HG03045 (cell line): ENCODE data around the gene COL4A2.

Experiments used
- ATAC-seq: cut with Tn5 transposase; IDR thresholded peaks from one replicate; pipeline ENCODE4 v1.9.1; 2021; ENCODE audit warnings: mild to moderate bottlenecking, moderate library complexity; ENCODE audit not compliant: unreplicated experiment

Gene COL4A2

GRCh38 chr13:110466266-110466915, 159.3 kb downstream of the COL4A2 start:
- no peak for ATAC-seq

- ATAC-seq = no peak
Observed at GRCh38 chr13:110467516-110468110, 160.5 kb downstream of the COL4A2 start.

GRCh38 chr13:110468986-110469495, 162.0 kb downstream of the COL4A2 start:
- no peak for ATAC-seq

- no peak for ATAC-seq
Observed at GRCh38 chr13:110469597-110469996, 162.5 kb downstream of the COL4A2 start.

GRCh38 chr13:110470272-110471009, 163.4 kb downstream of the COL4A2 start:
- ATAC-seq = no peak

GRCh38 chr13:110471156-110471832, 164.2 kb downstream of the COL4A2 start:
- ATAC-seq = peak; percentile 42

- ATAC-seq = peak; percentile 96
Observed at GRCh38 chr13:110471833-110472162, 164.7 kb downstream of the COL4A2 start.

GRCh38 chr13:110472904-110473563, 165.9 kb downstream of the COL4A2 start:
- no peak for ATAC-seq

- no peak for ATAC-seq
Observed at GRCh38 chr13:110474713-110475112, 167.6 kb downstream of the COL4A2 start.

- ATAC-seq = no peak
Observed at GRCh38 chr13:110475117-110475516, 168.0 kb downstream of the COL4A2 start.

GRCh38 chr13:110475550-110476219, 168.6 kb downstream of the COL4A2 start:
- ATAC-seq = no peak

GRCh38 chr13:110476220-110476617, 169.1 kb downstream of the COL4A2 start:
- no peak for ATAC-seq

GRCh38 chr13:110477706-110478245, 170.7 kb downstream of the COL4A2 start:
- no peak for ATAC-seq

- ATAC-seq = no peak
Observed at GRCh38 chr13:110478405-110479214, 171.5 kb downstream of the COL4A2 start.

GRCh38 chr13:110479215-110479545, 172.1 kb downstream of the COL4A2 start:
- no peak for ATAC-seq

GRCh38 chr13:110479648-110480047, 172.6 kb downstream of the COL4A2 start:
- ATAC-seq = no peak

- no peak for ATAC-seq
Observed at GRCh38 chr13:110480161-110480560, 173.1 kb downstream of the COL4A2 start.

- ATAC-seq = no peak
Observed at GRCh38 chr13:110483386-110483968, 176.4 kb downstream of the COL4A2 start.
